ENCODE results near the gene ZIC4. TPM values are rescaled to one million over a fixed set of nuclear protein-coding genes. Genes with fewer than 3 reads are reported as not detected.

The ZIC4 gene
- polyA plus RNA-seq, 1 of the 3 experiments (the other 2 are of a cell fraction), result 1.3 TPM

DNA sequence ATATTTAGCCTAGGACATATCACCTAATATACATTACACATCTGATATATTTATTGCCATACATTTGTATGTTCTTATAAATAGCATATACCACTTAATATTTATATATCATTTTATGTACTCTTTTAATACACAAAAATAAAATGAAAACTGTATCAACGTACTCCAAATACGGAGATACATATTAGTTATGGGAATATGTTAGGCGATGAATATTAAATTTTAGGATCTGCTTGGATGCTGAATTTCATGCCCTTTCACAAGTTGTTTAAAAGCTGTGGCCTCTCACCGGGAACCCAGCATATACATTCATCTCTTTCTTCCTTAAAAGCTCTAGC, 50.6 kb downstream of the ZIC4 start:
- H4K20me1 ChIP-seq (ENCODE audit: insufficient read depth), result no peaks in the 10 kb centered on the region

More for the DNA sequence above, 50.6 kb downstream of the ZIC4 start:
- ChIA-PET CTCF (interaction anchor here (1.2 to 1.7 kb wide), 3 partner anchors 13 to 721 kb away, joined by 3 to 5 read pairs (median 4); no protein-coding TSS in a partner anchor), POLR2A (no interaction called here)
- Histone ChIP-seq H2AFZ (ENCODE audit: low read depth) (no peak overlapping the region), H3K79me2 (ENCODE audit: insufficient read depth) (no peaks in the 10 kb centered on the region), H3K9me3 (no peaks in the 10 kb centered on the region), H3K9ac (no peak overlapping the region), H3K4me2 (no peak overlapping the region), H3K4me1 (ENCODE audit: control insufficient read depth in 1 of 2, insufficient read depth in 2 of 2, low read depth in 1 of 2, low read length in 1 of 2) (no peaks in the 10 kb centered on the region; a peak in 1 of 4 replicates), H3F3A (replicated peaks; ENCODE audit: insufficient read depth) (no peaks in the 10 kb centered on the region), H3K4me3 (ENCODE audit: low read depth in 2 of 2, low read length in 1 of 2) (no peak overlapping the region), H3K9me2 (no peaks in the 10 kb centered on the region), H3K27ac (ENCODE audit: low read depth in 2 of 2, low read length in 1 of 2) (no peak overlapping the region), H3K36me3 (replicated peaks in 1 of 2; ENCODE audit: control insufficient read depth in 1 of 2, insufficient read depth in 2 of 2, low read length in 1 of 2) (no peaks in the 10 kb centered on the region), H3K27me3 (ENCODE audit: insufficient read depth) (peaks cover 77% of the 10 kb centered on the region)
- no peak for DNase-seq
- TF ChIP-seq RCOR1 (IDR thresholded peaks at IDR 0.05; ENCODE audit: low read length), result no peak
- no peak for TF ChIP-seq JUND (IDR thresholded peaks at IDR 0.05)
- no peak for TF ChIP-seq EP300 (IDR thresholded peaks at IDR 0.05; ENCODE audit: borderline replicate concordance in 1 of 2, low read depth in 1 of 2, low read length in 1 of 2)
- no peak for TF ChIP-seq CHD2 (IDR thresholded peaks at IDR 0.05; ENCODE audit: low read length, partially characterized antibody)
- TF ChIP-seq RAD21 (IDR thresholded peaks at IDR 0.05; ENCODE audit: low read length), result no peak
- TF ChIP-seq TEAD4 (IDR thresholded peaks at IDR 0.05; ENCODE audit: borderline replicate concordance, insufficient read depth), result no peak
- TF ChIP-seq, protein P1, sequence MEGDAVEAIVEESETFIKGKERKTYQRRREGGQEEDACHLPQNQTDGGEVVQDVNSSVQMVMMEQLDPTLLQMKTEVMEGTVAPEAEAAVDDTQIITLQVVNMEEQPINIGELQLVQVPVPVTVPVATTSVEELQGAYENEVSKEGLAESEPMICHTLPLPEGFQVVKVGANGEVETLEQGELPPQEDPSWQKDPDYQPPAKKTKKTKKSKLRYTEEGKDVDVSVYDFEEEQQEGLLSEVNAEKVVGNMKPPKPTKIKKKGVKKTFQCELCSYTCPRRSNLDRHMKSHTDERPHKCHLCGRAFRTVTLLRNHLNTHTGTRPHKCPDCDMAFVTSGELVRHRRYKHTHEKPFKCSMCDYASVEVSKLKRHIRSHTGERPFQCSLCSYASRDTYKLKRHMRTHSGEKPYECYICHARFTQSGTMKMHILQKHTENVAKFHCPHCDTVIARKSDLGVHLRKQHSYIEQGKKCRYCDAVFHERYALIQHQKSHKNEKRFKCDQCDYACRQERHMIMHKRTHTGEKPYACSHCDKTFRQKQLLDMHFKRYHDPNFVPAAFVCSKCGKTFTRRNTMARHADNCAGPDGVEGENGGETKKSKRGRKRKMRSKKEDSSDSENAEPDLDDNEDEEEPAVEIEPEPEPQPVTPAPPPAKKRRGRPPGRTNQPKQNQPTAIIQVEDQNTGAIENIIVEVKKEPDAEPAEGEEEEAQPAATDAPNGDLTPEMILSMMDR (IDR thresholded peaks at IDR 0.05), result no peak
- TF ChIP-seq, protein P2, sequence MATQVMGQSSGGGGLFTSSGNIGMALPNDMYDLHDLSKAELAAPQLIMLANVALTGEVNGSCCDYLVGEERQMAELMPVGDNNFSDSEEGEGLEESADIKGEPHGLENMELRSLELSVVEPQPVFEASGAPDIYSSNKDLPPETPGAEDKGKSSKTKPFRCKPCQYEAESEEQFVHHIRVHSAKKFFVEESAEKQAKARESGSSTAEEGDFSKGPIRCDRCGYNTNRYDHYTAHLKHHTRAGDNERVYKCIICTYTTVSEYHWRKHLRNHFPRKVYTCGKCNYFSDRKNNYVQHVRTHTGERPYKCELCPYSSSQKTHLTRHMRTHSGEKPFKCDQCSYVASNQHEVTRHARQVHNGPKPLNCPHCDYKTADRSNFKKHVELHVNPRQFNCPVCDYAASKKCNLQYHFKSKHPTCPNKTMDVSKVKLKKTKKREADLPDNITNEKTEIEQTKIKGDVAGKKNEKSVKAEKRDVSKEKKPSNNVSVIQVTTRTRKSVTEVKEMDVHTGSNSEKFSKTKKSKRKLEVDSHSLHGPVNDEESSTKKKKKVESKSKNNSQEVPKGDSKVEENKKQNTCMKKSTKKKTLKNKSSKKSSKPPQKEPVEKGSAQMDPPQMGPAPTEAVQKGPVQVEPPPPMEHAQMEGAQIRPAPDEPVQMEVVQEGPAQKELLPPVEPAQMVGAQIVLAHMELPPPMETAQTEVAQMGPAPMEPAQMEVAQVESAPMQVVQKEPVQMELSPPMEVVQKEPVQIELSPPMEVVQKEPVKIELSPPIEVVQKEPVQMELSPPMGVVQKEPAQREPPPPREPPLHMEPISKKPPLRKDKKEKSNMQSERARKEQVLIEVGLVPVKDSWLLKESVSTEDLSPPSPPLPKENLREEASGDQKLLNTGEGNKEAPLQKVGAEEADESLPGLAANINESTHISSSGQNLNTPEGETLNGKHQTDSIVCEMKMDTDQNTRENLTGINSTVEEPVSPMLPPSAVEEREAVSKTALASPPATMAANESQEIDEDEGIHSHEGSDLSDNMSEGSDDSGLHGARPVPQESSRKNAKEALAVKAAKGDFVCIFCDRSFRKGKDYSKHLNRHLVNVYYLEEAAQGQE (IDR thresholded peaks at IDR 0.05; ENCODE audit: low read depth, low read length), result no peak
- TF ChIP-seq FOXM1 (IDR thresholded peaks at IDR 0.05; ENCODE audit: low read depth), result no peak
- TF ChIP-seq, protein P3, sequence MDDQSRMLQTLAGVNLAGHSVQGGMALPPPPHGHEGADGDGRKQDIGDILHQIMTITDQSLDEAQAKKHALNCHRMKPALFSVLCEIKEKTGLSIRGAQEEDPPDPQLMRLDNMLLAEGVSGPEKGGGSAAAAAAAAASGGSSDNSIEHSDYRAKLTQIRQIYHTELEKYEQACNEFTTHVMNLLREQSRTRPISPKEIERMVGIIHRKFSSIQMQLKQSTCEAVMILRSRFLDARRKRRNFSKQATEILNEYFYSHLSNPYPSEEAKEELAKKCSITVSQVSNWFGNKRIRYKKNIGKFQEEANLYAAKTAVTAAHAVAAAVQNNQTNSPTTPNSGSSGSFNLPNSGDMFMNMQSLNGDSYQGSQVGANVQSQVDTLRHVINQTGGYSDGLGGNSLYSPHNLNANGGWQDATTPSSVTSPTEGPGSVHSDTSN (IDR thresholded peaks at IDR 0.05), result no peak
- TF ChIP-seq RXRA (IDR thresholded peaks at IDR 0.05; ENCODE audit: borderline replicate concordance, low read depth), result no peak
- TF ChIP-seq FOXJ3 (CRISPR knock-in tag; IDR thresholded peaks at IDR 0.05), result no peak
- TF ChIP-seq, protein P4, sequence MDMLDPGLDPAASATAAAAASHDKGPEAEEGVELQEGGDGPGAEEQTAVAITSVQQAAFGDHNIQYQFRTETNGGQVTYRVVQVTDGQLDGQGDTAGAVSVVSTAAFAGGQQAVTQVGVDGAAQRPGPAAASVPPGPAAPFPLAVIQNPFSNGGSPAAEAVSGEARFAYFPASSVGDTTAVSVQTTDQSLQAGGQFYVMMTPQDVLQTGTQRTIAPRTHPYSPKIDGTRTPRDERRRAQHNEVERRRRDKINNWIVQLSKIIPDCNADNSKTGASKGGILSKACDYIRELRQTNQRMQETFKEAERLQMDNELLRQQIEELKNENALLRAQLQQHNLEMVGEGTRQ (IDR thresholded peaks at IDR 0.05; ENCODE audit: borderline replicate concordance, low read depth, low read length), result no peak
- no peak for TF ChIP-seq SIN3A (IDR thresholded peaks at IDR 0.05; ENCODE audit: borderline replicate concordance, low read depth, low read length)
- 18% methylated on average over 4 of the region's 4 CpGs for WGBS (ENCODE audit: low lambda C conversion rate)
